Measurements from ENCODE around the gene MUC3A. TPM values are rescaled to one million over a fixed set of nuclear protein-coding genes. Genes with fewer than 3 reads are reported as not detected.

The MUC3A gene
- 1.7 and 2.0 TPM in 2 replicates for total RNA-seq (2021)
- percentile 18 among the genes with signal in this experiment for Bru-seq, nascent RNA
- BruChase-seq, experiment 1, labeled RNA remaining after a 2-hour chase: percentile 11 among the genes with signal in this experiment
- percentile 38 among the genes with signal in this experiment for BruChase-seq, experiment 2, labeled RNA remaining after a 6-hour chase
- long read RNA-seq, partial matches to known transcripts: 4 of 7 reads
- long read RNA-seq, other reads (novel, unspliced or antisense): 2 of 7 reads

- CTCF ChIA-PET: no interaction called here
- Histone ChIP-seq H3K4me1 (ENCODE audit: insufficient read depth, low read length, poor library complexity, severe bottlenecking) (no peaks in the 10 kb centered on the region), H3K9me3 (ENCODE audit: low read depth, low read length, poor library complexity, severe bottlenecking) (no peaks in the 10 kb centered on the region), H3K27me3 (replicated peaks; ENCODE audit: insufficient read depth, low read depth, low read length, poor library complexity) (peaks cover 4% of the 10 kb centered on the region), H3K27ac (ENCODE audit: low read depth, low read length, poor library complexity, severe bottlenecking) (no peak within 1 kb of the TSS), H3K36me3 (ENCODE audit: insufficient read depth, low read length, poor library complexity, severe bottlenecking) (no peaks in the 10 kb centered on the region), H3K4me3 (ENCODE audit: low read depth, low read length, poor library complexity, severe bottlenecking) (no peak within 1 kb of the TSS)
- intact Hi-C loops (cut with micrococcal nuclease; ENCODE audit: unreplicated experiment): no loop called here
- DNase-seq (ENCODE audit: low spot score): no peak
- no TSS peak for BruUV-seq (replicated peaks)
- POLR2A ChIA-PET (ENCODE audit: low non-redundant PET): no interaction called here
- no peak for TF ChIP-seq CTCF (conservative IDR thresholded peaks at IDR 0.05; ENCODE audit: low read depth, low read length)
Measured at GRCh38 chr7:100949227-100949932, at the start of gene MUC3A. Gene MUC3A, plus strand, starts transcription at chr7:100949534. Its CDS starts 91 bp downstream, at chr7:100949625.

GRCh38 chr7:100900978-100901377 lies 48.4 kb upstream of the MUC3A start:
- ChIA-PET CTCF (interaction anchor here (0.5 to 0.7 kb wide), 2 partner anchors 158 to 181 kb away, joined by 3 read pairs; no protein-coding TSS in a partner anchor), POLR2A (ENCODE audit: low non-redundant PET) (interaction anchor here (0.5 kb wide), 1 partner anchor 163 kb away, joined by 3 read pairs; no protein-coding TSS in a partner anchor)
- no peak for DNase-seq (ENCODE audit: low spot score)
- no peak for TF ChIP-seq CTCF (conservative IDR thresholded peaks at IDR 0.05; ENCODE audit: low read depth, low read length)
- no peak for TF ChIP-seq EZH2 (IDR thresholded peaks at IDR 0.05; ENCODE audit: borderline replicate concordance, low read depth, low read length, poor library complexity, severe bottlenecking)
- H3K4me1 ChIP-seq (ENCODE audit: insufficient read depth, low read length, poor library complexity, severe bottlenecking): peaks cover 7% of the 10 kb centered on the region
- no peaks in the 10 kb centered on the region for H3K9me3 ChIP-seq (ENCODE audit: low read depth, low read length, poor library complexity, severe bottlenecking)
- H3K27me3 ChIP-seq (replicated peaks; ENCODE audit: insufficient read depth, low read depth, low read length, poor library complexity): peaks cover 6% of the 10 kb centered on the region
- no peak overlapping the region for H3K4me3 ChIP-seq (ENCODE audit: low read depth, low read length, poor library complexity, severe bottlenecking)
- H3K36me3 ChIP-seq (ENCODE audit: insufficient read depth, low read length, poor library complexity, severe bottlenecking): no peaks in the 10 kb centered on the region
- no TSS peak for BruUV-seq (replicated peaks)
- intact Hi-C loops (cut with micrococcal nuclease; ENCODE audit: unreplicated experiment): no loop called here
- H3K27ac ChIP-seq (ENCODE audit: low read depth, low read length, poor library complexity, severe bottlenecking): no peak overlapping the region

- Histone ChIP-seq H3K27me3 (replicated peaks; ENCODE audit: insufficient read depth, low read depth, low read length, poor library complexity) (no peaks in the 10 kb centered on the region), H3K4me3 (ENCODE audit: low read depth, low read length, poor library complexity, severe bottlenecking) (no peak overlapping the region), H3K9me3 (ENCODE audit: low read depth, low read length, poor library complexity, severe bottlenecking) (no peaks in the 10 kb centered on the region), H3K27ac (ENCODE audit: low read depth, low read length, poor library complexity, severe bottlenecking) (no peak overlapping the region), H3K4me1 (ENCODE audit: insufficient read depth, low read length, poor library complexity, severe bottlenecking) (no peaks in the 10 kb centered on the region), H3K36me3 (ENCODE audit: insufficient read depth, low read length, poor library complexity, severe bottlenecking) (no peaks in the 10 kb centered on the region)
- intact Hi-C loops (cut with micrococcal nuclease; ENCODE audit: unreplicated experiment): no loop called here
- no peak for DNase-seq (ENCODE audit: low spot score)
- BruUV-seq (replicated peaks): no TSS peak
- ChIA-PET POLR2A (ENCODE audit: low non-redundant PET) (no interaction called here), CTCF (no interaction called here)
- TF ChIP-seq EZH2 (IDR thresholded peaks at IDR 0.05; ENCODE audit: borderline replicate concordance, low read depth, low read length, poor library complexity, severe bottlenecking) (no peak), CTCF (conservative IDR thresholded peaks at IDR 0.05; ENCODE audit: low read depth, low read length) (no peak)
Measured at GRCh38 chr7:100901921-100902332, 47.4 kb upstream of the MUC3A start.
